ENCODE results near the gene CFAP20.

Gene CFAP20

DNA sequence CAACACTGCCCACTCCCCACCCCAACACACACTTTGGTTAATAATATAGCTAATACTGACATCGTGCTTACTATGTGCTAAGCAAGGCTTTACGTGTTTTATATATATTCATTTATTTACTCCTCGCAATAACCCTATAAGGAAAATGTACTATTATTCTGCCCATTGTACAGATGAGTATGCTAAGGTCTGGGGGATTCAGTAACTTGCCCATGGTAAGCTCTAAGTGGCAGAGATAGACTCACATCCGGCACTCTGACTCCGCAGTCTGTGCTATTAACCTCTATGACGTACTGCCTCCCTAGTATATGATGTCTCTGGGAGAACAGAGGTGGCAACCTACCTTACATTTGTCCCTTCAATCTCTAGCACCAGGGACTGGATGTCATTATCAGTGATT, 12.7 kb downstream of the CFAP20 start:
- peaks cover 18% of the 10 kb centered on the region for H3K79me1 ChIP-seq (replicated peaks; ENCODE audit: low read length, poor library complexity, severe bottlenecking)
- H3K27ac ChIP-seq (ENCODE audit: low read length, poor library complexity, severe bottlenecking), result no peak overlapping the region
- peaks cover 18 to 41% of the 10 kb centered on the region in 2 experiments for H3K36me3 ChIP-seq (ENCODE audit: control insufficient read depth in 1 of 2, insufficient read depth in 2 of 2, low read depth in 1 of 2, low read length in 2 of 2)
- H2BK12ac ChIP-seq (ENCODE audit: low read length in 2 of 2), result peak overlapping the region; percentile 59 to 86
- H4K8ac ChIP-seq (ENCODE audit: low read length), result no peak overlapping the region
- H2BK5ac ChIP-seq (ENCODE audit: low read depth, low read length, poor library complexity, severe bottlenecking), result no peak overlapping the region
- no peak overlapping the region for H2AK5ac ChIP-seq (ENCODE audit: low read length, severe bottlenecking)
- H2AFZ ChIP-seq (ENCODE audit: low read depth, low read length), result no peak overlapping the region
- peak overlapping the region in 1 of 2 experiments; percentile 78 for H3K4ac ChIP-seq (ENCODE audit: low read depth in 1 of 2, low read length in 2 of 2)
- no peak overlapping the region for H3K23ac ChIP-seq (ENCODE audit: low read length in 2 of 2)
- H2BK15ac ChIP-seq (ENCODE audit: low read depth, poor library complexity, severe bottlenecking), result no peak overlapping the region
- H2BK120ac ChIP-seq (ENCODE audit: low read depth, low read length), result no peak overlapping the region
- no peaks in the 10 kb centered on the region for H3K9me3 ChIP-seq (ENCODE audit: control insufficient read depth, low read length)
- no peak overlapping the region for H3K9ac ChIP-seq (ENCODE audit: low read length)
- no peak overlapping the region for H3K4me3 ChIP-seq (ENCODE audit: insufficient read depth in 1 of 2, low read depth in 1 of 2, low read length in 2 of 2)
- WGBS, result 98% methylated on average over 4 of the region's 6 CpGs
- no peaks in the 10 kb centered on the region for H3K27me3 ChIP-seq (ENCODE audit: control insufficient read depth in 1 of 2, insufficient read depth in 1 of 2, low read length in 2 of 2)
- H3K4me2 ChIP-seq (ENCODE audit: low read length, poor library complexity, severe bottlenecking), result no peak overlapping the region
- no peak for DNase-seq
- peak overlapping the region; percentile 66 for H4K91ac ChIP-seq (ENCODE audit: low read length)
- peaks cover 7% of the 10 kb centered on the region for H3K4me1 ChIP-seq (ENCODE audit: control insufficient read depth, insufficient read depth, low read depth, low read length)
- H3K14ac ChIP-seq (ENCODE audit: low read length in 2 of 2), result peak overlapping the region in 1 of 2 experiments; percentile 36
- peak overlapping the region; percentile 49 to 85 for H3K18ac ChIP-seq (ENCODE audit: low read depth in 1 of 2, low read length in 2 of 2)

DNA sequence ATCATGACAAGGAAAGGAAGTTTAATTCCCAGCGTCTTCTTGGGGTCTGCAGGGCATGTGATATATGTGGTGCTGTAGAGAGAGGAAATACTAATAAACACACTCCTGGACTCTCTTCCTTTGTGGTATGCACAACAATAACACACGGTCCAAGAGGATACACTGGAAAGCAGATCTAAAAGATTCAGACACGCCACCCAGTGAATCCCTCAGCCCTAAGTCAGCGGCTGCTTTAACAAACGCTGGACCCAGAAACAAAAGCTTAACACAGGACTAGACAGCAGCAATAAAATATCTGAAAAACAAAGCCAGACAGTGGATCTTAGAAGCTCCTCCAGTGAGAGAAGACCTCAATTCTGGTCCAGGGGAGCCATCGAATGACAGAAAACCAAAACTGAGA, 13.1 kb downstream of the CFAP20 start:
- Histone ChIP-seq H3K9ac (ENCODE audit: low read length) (no peak overlapping the region), H3K18ac (ENCODE audit: low read depth in 1 of 2, low read length in 2 of 2) (peak overlapping the region in 1 of 2 experiments; percentile 56), H3K79me1 (replicated peaks; ENCODE audit: low read length, poor library complexity, severe bottlenecking) (peaks cover 18% of the 10 kb centered on the region), H2BK12ac (ENCODE audit: low read length in 2 of 2) (peak overlapping the region in 1 of 2 experiments; percentile 71), H2AK5ac (ENCODE audit: low read length, severe bottlenecking) (no peak overlapping the region), H3K4me2 (ENCODE audit: low read length, poor library complexity, severe bottlenecking) (no peak overlapping the region), H2BK5ac (ENCODE audit: low read depth, low read length, poor library complexity, severe bottlenecking) (no peak overlapping the region), H3K4me3 (ENCODE audit: insufficient read depth in 1 of 2, low read depth in 1 of 2, low read length in 2 of 2) (no peak overlapping the region), H3K4ac (ENCODE audit: low read depth in 1 of 2, low read length in 2 of 2) (peak overlapping the region in 1 of 2 experiments; percentile 78), H2BK120ac (ENCODE audit: low read depth, low read length) (no peak overlapping the region), H2AFZ (ENCODE audit: low read depth, low read length) (no peak overlapping the region), H4K91ac (ENCODE audit: low read length) (no peak overlapping the region), H2BK15ac (ENCODE audit: low read depth, poor library complexity, severe bottlenecking) (no peak overlapping the region), H3K27ac (ENCODE audit: low read length, poor library complexity, severe bottlenecking) (no peak overlapping the region), H3K9me3 (ENCODE audit: control insufficient read depth, low read length) (no peaks in the 10 kb centered on the region), H3K36me3 (ENCODE audit: control insufficient read depth in 1 of 2, insufficient read depth in 2 of 2, low read depth in 1 of 2, low read length in 2 of 2) (peaks cover 18 to 41% of the 10 kb centered on the region in 2 experiments), H3K23ac (ENCODE audit: low read length in 2 of 2) (no peak overlapping the region), H3K4me1 (ENCODE audit: control insufficient read depth, insufficient read depth, low read depth, low read length) (peaks cover 8% of the 10 kb centered on the region), H4K8ac (ENCODE audit: low read length) (no peak overlapping the region), H3K14ac (ENCODE audit: low read length in 2 of 2) (peak overlapping the region in 1 of 2 experiments; percentile 36), H3K27me3 (ENCODE audit: control insufficient read depth in 1 of 2, insufficient read depth in 1 of 2, low read length in 2 of 2) (no peaks in the 10 kb centered on the region)
- peak; percentile 89 for DNase-seq
- WGBS, result 22% methylated on average over 5 of the region's 6 CpGs

DNA sequence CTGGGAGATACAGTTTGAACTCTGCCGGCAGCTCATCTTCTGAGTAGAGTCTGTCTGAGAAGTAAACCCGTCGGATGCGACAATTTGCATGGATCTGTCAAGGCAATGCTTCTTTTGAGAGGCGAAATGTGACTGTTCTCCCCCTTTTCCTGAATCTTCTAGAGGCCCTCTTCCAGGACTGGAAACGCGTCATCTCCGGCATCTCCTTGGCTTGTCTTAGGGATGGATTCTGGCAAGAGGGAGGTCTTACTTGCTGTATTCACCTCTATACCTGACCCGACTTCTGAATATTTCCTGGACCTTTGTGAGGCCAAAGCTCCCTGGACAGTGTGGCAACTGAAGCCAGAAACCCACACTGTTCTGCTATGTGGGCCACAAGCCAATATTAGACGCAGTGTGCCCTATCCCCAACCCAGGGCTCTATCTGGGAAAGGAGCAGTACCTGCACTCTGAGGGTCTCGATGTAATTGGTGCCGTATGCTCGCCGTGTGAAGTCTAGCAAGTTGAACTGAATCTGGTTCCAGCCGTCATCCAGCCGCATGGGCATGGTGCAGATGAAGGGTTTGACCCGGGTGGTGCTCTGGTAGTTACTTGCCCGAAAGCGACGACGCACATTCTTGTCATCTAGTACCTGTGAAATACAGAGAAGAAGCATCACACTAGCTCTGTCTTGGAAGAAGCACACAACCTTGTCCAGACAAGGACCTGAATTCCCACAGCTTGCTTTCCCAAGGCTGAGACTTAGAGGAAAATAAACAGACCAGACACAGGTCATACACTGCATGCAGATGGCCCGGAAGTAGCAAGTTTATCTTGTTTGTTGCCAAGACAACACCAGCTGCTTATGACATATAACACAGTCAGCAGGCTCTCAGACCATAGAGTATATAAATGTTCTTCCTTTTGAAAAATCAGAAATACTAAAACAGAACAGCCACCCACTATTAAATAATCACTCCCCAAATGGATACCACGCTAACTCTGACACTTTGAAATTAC, 14.1 kb downstream of the CFAP20 start:
- peaks cover 13% of the 10 kb centered on the region for H3K4me1 ChIP-seq (ENCODE audit: control insufficient read depth, insufficient read depth, low read depth, low read length)

DNA sequence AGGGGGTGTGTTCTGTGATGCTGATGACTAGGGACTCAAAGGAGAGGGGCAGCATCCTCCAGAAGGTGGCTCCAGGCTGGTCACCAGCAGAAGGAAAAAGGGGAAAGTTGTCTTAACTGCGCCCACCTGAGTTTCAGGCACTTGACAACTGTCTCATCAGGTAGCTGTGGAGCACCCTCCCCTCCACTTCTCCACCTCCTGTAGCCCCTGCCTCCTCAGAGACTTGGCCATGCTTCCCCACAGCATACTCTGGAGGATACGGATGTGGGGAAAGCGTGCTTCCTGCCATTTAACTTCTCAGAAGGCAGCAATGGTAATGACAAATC, 17.9 kb downstream of the CFAP20 start:
- Histone ChIP-seq H2BK120ac (ENCODE audit: low read depth, low read length) (no peak overlapping the region), H4K8ac (ENCODE audit: low read length) (no peak overlapping the region), H2AK5ac (ENCODE audit: low read length, severe bottlenecking) (peak overlapping the region; percentile 87), H3K23ac (ENCODE audit: low read length in 2 of 2) (no peak overlapping the region), H2BK5ac (ENCODE audit: low read depth, low read length, poor library complexity, severe bottlenecking) (no peak overlapping the region), H2BK12ac (ENCODE audit: low read length in 2 of 2) (peak overlapping the region in 1 of 2 experiments; percentile 60), H3K27ac (ENCODE audit: low read length, poor library complexity, severe bottlenecking) (peak overlapping the region; percentile 84), H3K4ac (ENCODE audit: low read depth in 1 of 2, low read length in 2 of 2) (peak overlapping the region; percentile 10 to 15), H3K9me3 (ENCODE audit: control insufficient read depth, low read length) (no peaks in the 10 kb centered on the region), H3K27me3 (ENCODE audit: control insufficient read depth in 1 of 2, insufficient read depth in 1 of 2, low read length in 2 of 2) (no peaks in the 10 kb centered on the region), H3K18ac (ENCODE audit: low read depth in 1 of 2, low read length in 2 of 2) (no peak overlapping the region), H2AFZ (ENCODE audit: low read depth, low read length) (no peak overlapping the region), H3K14ac (ENCODE audit: low read length in 2 of 2) (no peak overlapping the region), H4K91ac (ENCODE audit: low read length) (peak overlapping the region; percentile 15), H3K4me2 (ENCODE audit: low read length, poor library complexity, severe bottlenecking) (no peak overlapping the region), H3K4me1 (ENCODE audit: control insufficient read depth, insufficient read depth, low read depth, low read length) (peaks cover 16% of the 10 kb centered on the region), H2BK15ac (ENCODE audit: low read depth, poor library complexity, severe bottlenecking) (no peak overlapping the region), H3K36me3 (ENCODE audit: control insufficient read depth in 1 of 2, insufficient read depth in 2 of 2, low read depth in 1 of 2, low read length in 2 of 2) (peaks cover 18 to 36% of the 10 kb centered on the region in 2 experiments), H3K9ac (ENCODE audit: low read length) (no peak overlapping the region), H3K79me1 (replicated peaks; ENCODE audit: low read length, poor library complexity, severe bottlenecking) (peaks cover 6% of the 10 kb centered on the region), H3K4me3 (ENCODE audit: insufficient read depth in 1 of 2, low read depth in 1 of 2, low read length in 2 of 2) (no peak overlapping the region)
- 99% methylated on average over 3 of the region's 3 CpGs for WGBS
- no peak for DNase-seq

More for the DNA sequence above, 14.1 kb downstream of the CFAP20 start:
- peak overlapping the region; percentile 7 to 52 for H3K4ac ChIP-seq (ENCODE audit: low read depth in 1 of 2, low read length in 2 of 2)
- no peak overlapping the region for H2BK120ac ChIP-seq (ENCODE audit: low read depth, low read length)
- peaks cover 18% of the 10 kb centered on the region for H3K79me1 ChIP-seq (replicated peaks; ENCODE audit: low read length, poor library complexity, severe bottlenecking)
- no peak overlapping the region for H2BK15ac ChIP-seq (ENCODE audit: low read depth, poor library complexity, severe bottlenecking)
- no peak overlapping the region for H3K9ac ChIP-seq (ENCODE audit: low read length)
- WGBS, result 83% methylated on average over 21 of the region's 23 CpGs
- no peak overlapping the region for H2AK5ac ChIP-seq (ENCODE audit: low read length, severe bottlenecking)
- DNase-seq, result peak; percentile 99
- H2AFZ ChIP-seq (ENCODE audit: low read depth, low read length), result no peak overlapping the region
- H4K91ac ChIP-seq (ENCODE audit: low read length), result peak overlapping the region; percentile 74
- H3K4me2 ChIP-seq (ENCODE audit: low read length, poor library complexity, severe bottlenecking), result no peak overlapping the region
- peak overlapping the region; percentile 39 for H4K8ac ChIP-seq (ENCODE audit: low read length)
- no peaks in the 10 kb centered on the region for H3K9me3 ChIP-seq (ENCODE audit: control insufficient read depth, low read length)
- no peak overlapping the region for H2BK5ac ChIP-seq (ENCODE audit: low read depth, low read length, poor library complexity, severe bottlenecking)
- no peak overlapping the region for H3K27ac ChIP-seq (ENCODE audit: low read length, poor library complexity, severe bottlenecking)
- H2BK12ac ChIP-seq (ENCODE audit: low read length in 2 of 2), result peak overlapping the region; percentile 44 to 84
- H3K4me3 ChIP-seq (ENCODE audit: insufficient read depth in 1 of 2, low read depth in 1 of 2, low read length in 2 of 2), result no peak overlapping the region
- H3K23ac ChIP-seq (ENCODE audit: low read length in 2 of 2), result no peak overlapping the region
- peaks cover 18 to 41% of the 10 kb centered on the region in 2 experiments for H3K36me3 ChIP-seq (ENCODE audit: control insufficient read depth in 1 of 2, insufficient read depth in 2 of 2, low read depth in 1 of 2, low read length in 2 of 2)
- H3K14ac ChIP-seq (ENCODE audit: low read length in 2 of 2), result no peak overlapping the region
- no peaks in the 10 kb centered on the region for H3K27me3 ChIP-seq (ENCODE audit: control insufficient read depth in 1 of 2, insufficient read depth in 1 of 2, low read length in 2 of 2)
- H3K18ac ChIP-seq (ENCODE audit: low read depth in 1 of 2, low read length in 2 of 2), result peak overlapping the region; percentile 2 to 44
